Endothelial cell of umbilical vein (primary cell): ENCODE results near the gene INPP5A. TPM values are rescaled to one million over a fixed set of nuclear protein-coding genes. Genes with fewer than 3 reads are reported as not detected.

Experiments used
- BruUV-seq: library from RNA; stranded (reverse); fragments of 400-500 nt; replicated peaks from 2 replicates; lab custom pipeline; 2021; lab: Mats Ljungman, UMichigan
- CTCF ChIA-PET: fragments of 300-600, 350-600 bp; sonication (Branson Sonifier 250); formaldehyde crosslinking; loops from one replicate; lab custom pipeline; 2021; ENCODE audit warnings: antibody characterized with exemption, inconsistent platforms; lab: Charles Lee
- POLR2A ChIA-PET: fragments of 300-600, 350-600 bp; sonication (Branson Sonifier 250); formaldehyde crosslinking; loops from one replicate; lab custom pipeline; 2021; ENCODE audit warnings: antibody characterized with exemption, inconsistent platforms; lab: Charles Lee
- DNase-seq: peaks from one replicate; pipeline ENCODE4 v3.0.0-alpha.2; 2011; ENCODE audit warnings: low read depth, low spot score
- FAIRE-seq: peaks from 2 replicates; lab custom pipeline; 2011; peaks lifted over from hg19 to GRCh38; lab: Jason Lieb, UNC
- H2AFZ ChIP-seq: 2 replicates; pipeline ENCODE4 v1.6.0; 2012; ENCODE audit warnings: low read depth, low read length, control low read depth, inconsistent platforms
- H3K27ac ChIP-seq: 2 replicates; pipeline ENCODE4 v1.5.1; 2011; ENCODE audit warnings: low read depth, mild to moderate bottlenecking, control low read depth, low read length, moderate library complexity; ENCODE audit not compliant: insufficient read depth
- H3K27me3 ChIP-seq, 2 experiments: 2 replicates each; pipeline versions ENCODE4 v1.6.0 to v1.6.1; 2011; ENCODE audit warnings: low read length in 2 of 2, mixed read lengths in 1 of 2; ENCODE audit not compliant: control insufficient read depth in 2 of 2, insufficient read depth in 2 of 2
- H3K36me3 ChIP-seq, 2 experiments: 2 replicates in 1 of 2; 3 replicates in 1 of 2; pipeline ENCODE4 v1.5.1; 2011; ENCODE audit warnings: low read length in 2 of 2, mild to moderate bottlenecking in 1 of 2, moderate library complexity in 1 of 2; ENCODE audit not compliant: control insufficient read depth in 2 of 2, insufficient read depth in 2 of 2; ENCODE audit errors: extremely low read depth in 1 of 2
- H3K4me1 ChIP-seq: 3 replicates; pipeline ENCODE4 v1.5.1; 2011; ENCODE audit warnings: mild to moderate bottlenecking, low read length; ENCODE audit not compliant: control insufficient read depth, insufficient read depth; ENCODE audit errors: extremely low read depth
- H3K4me2 ChIP-seq: 2 replicates; pipeline ENCODE4 v1.6.1; 2011; ENCODE audit warnings: low read length, control low read depth, mixed read lengths; ENCODE audit not compliant: insufficient read depth
- H3K4me3 ChIP-seq, 3 experiments: fragments of 200-600 bp in 1 of 3; sonication (generic), shearing (Covaris generic) in 1 of 3; replicated peaks in 1 of 3; 2 replicates each; pipeline ENCODE4 v1.5.1; 2011 to 2016; ENCODE audit warnings: control low read depth in 3 of 3, low read length in 3 of 3, mild to moderate bottlenecking in 2 of 3, inconsistent platforms in 1 of 3, low read depth in 1 of 3, moderate library complexity in 1 of 3; ENCODE audit not compliant: insufficient read depth in 1 of 3
- H3K79me2 ChIP-seq: 2 replicates; pipeline ENCODE4 v1.6.0; 2012; ENCODE audit warnings: low read length, inconsistent platforms; ENCODE audit not compliant: control insufficient read depth, insufficient read depth
- H3K9ac ChIP-seq: replicated peaks from 2 replicates; pipeline ENCODE3; 2011; ENCODE audit warnings: low read length, control low read depth; ENCODE audit not compliant: insufficient read depth; ENCODE audit errors: extremely low read depth
- H3K9me1 ChIP-seq: replicated peaks from 3 replicates; pipeline ENCODE4 v1.6.0; 2011; ENCODE audit warnings: mild to moderate bottlenecking, low read length; ENCODE audit not compliant: control insufficient read depth, insufficient read depth; ENCODE audit errors: extremely low read depth
- H3K9me3 ChIP-seq: replicated peaks from 2 replicates; pipeline ENCODE4 v1.5.1; 2012; ENCODE audit warnings: low read length, inconsistent platforms; ENCODE audit not compliant: control insufficient read depth, insufficient read depth
- H4K20me1 ChIP-seq: replicated peaks from 2 replicates; pipeline ENCODE3; 2011; ENCODE audit warnings: mild to moderate bottlenecking, low read length; ENCODE audit not compliant: control insufficient read depth, insufficient read depth; ENCODE audit errors: extremely low read depth
- EZH2 ChIP-seq: IDR thresholded peaks from 2 replicates; pipeline ENCODE4 v1.6.1; 2012; ENCODE audit warnings: borderline replicate concordance, low read depth, mild to moderate bottlenecking, moderate library complexity, low read length, inconsistent platforms; ENCODE audit not compliant: severe bottlenecking
- GATA2 ChIP-seq: IDR thresholded peaks from 2 replicates; pipeline ENCODE4 v1.7.0; 2011; ENCODE audit warnings: low read depth, mild to moderate bottlenecking, moderate library complexity, mixed read lengths, low read length; ENCODE audit not compliant: insufficient read length, insufficient read depth
- JUN ChIP-seq: IDR thresholded peaks from 2 replicates; pipeline ENCODE4 v1.6.1; 2011; ENCODE audit warnings: borderline replicate concordance, low read depth; ENCODE audit not compliant: insufficient read length, insufficient read depth
- MYC ChIP-seq: IDR thresholded peaks from one replicate; pipeline ENCODE4 v1.6.1; 2011; ENCODE audit warnings: mild to moderate bottlenecking, low read depth, low read length
- POLR2A ChIP-seq: IDR thresholded peaks from 2 replicates; pipeline ENCODE4 v1.6.1; 2012; ENCODE audit warnings: low read depth, mild to moderate bottlenecking, control low read depth, low read length
- POLR2AphosphoS5 ChIP-seq: IDR thresholded peaks from 2 replicates; pipeline ENCODE4 v1.6.1; 2012; ENCODE audit warnings: low read depth, mild to moderate bottlenecking, control low read depth, low read length, moderate library complexity; ENCODE audit not compliant: insufficient read depth
- dilution Hi-C: fragments of 300-500 bp; cut with MboI; formaldehyde crosslinking; loops from one replicate; pipeline ENCODE4 v1.15.0; 2019; ENCODE audit warnings: low sequenced_read_pairs; ENCODE audit not compliant: extremely low pct_ligation_motif_present
- intact Hi-C: fragments of 100-400 bp; cut with micrococcal nuclease; formaldehyde crosslinking; loops from one replicate; pipeline ENCODE4 v1.10.0; 2022
- polyA plus RNA-seq, 4 experiments: library from polyadenylated mRNA; depleted of rRNA in 3 of 4; stranded (reverse) in 3 of 4; unstranded in 1 of 4; fragments of >200 nt; gene quantifications; 2 replicates each; pipeline versions ENCODE4 v1.2.1 to v1.2.3, GENCODE V29; 2011 to 2012; ENCODE audit warnings: missing spikeins in 1 of 4
- total RNA-seq: library from RNA; stranded (reverse); gene quantifications from 2 replicates; pipeline ENCODE4 v1.2.3, GENCODE V29; 2021

The INPP5A gene
- total and polyA plus RNA-seq, 2 donors (not counting 3 experiments of a cell fraction or from before 2014, with no cell fraction given), result 22.9 to 33.2 TPM

DNA sequence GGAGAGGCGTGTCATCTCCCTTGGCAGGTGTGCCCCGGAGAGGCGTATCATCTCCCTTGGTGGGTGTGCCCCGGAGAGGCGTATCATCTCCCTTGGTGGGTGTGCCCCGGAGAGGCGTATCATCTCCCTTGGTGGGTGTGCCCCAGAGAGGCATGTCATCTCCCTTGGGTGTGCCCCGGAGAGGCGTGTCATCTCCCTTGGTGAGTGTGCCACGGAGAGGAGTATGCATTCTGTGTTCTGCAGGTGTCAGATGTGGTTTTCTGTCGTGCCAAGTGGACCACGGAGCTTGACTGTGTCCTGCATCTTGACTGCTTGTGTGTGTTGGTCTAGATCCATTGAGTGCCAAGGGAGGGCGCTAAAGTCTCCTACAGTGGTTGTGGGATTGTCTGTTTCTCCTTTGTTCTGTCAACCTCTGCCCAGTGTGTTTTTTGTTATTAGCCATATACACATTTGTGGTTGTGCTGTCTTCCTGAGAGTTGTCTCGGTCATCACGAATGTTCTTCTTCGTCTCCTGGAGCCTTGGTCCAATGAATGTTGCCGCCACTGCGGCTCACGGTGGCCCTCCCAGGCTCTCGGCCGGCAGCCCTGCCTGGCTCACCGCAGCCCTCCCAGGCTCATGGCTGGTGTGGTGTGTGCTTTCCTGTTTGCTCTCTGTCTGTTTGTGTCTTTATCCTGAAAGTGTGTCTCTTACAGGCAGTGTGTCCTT lies 96.8 kb downstream of the INPP5A start:
- dilution Hi-C loops (no loop called here), intact Hi-C loops (no loop called here)
- H3K27ac ChIP-seq, result no peak overlapping the region
- no peak overlapping the region for H2AFZ ChIP-seq
- TF ChIP-seq JUN (no peak), MYC (no peak)
- peaks cover 2% of the 10 kb centered on the region for H3K4me1 ChIP-seq
- H3K9ac ChIP-seq, result no peak overlapping the region
- ChIA-PET POLR2A (no interaction called here), CTCF (interaction anchor here (0.9 to 2.6 kb wide), 3 partner anchors 10 to 175 kb away, joined by 3 to 10 read pairs (median 9); no protein-coding TSS in a partner anchor)
- H4K20me1 ChIP-seq, result no peaks in the 10 kb centered on the region
- no peaks in the 10 kb centered on the region for H3K27me3 ChIP-seq
- H3K9me1 ChIP-seq, result no peaks in the 10 kb centered on the region
- H3K79me2 ChIP-seq, result no peaks in the 10 kb centered on the region
- H3K4me3 ChIP-seq, result no peak overlapping the region
- no TSS peak for BruUV-seq
- FAIRE-seq (no peak), DNase-seq (no peak)
- no peaks in the 10 kb centered on the region for H3K9me3 ChIP-seq
- no peak overlapping the region for H3K4me2 ChIP-seq
- no peaks in the 10 kb centered on the region for H3K36me3 ChIP-seq

DNA sequence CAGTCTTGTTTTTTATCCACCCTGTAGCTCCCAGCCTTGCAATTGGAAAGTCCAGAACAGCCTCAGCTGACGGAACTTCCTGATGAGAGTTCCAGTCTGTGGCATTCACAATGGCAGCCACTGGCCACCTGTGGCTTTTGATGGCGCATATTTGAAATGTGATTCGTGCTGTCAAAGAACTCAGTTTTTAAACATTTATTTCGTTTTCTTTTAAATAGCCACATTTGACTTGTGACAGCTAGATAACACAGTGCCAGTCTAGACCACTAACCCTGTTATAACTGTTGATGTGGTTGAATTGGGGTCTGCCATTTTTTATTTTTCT lies 97.3 kb downstream of the INPP5A start:
- no peak overlapping the region for H2AFZ ChIP-seq
- no peaks in the 10 kb centered on the region for H3K79me2 ChIP-seq

More for the DNA sequence above, 97.3 kb downstream of the INPP5A start:
- H3K4me3 ChIP-seq, result no peak overlapping the region
- H3K9me3 ChIP-seq, result no peaks in the 10 kb centered on the region
- H3K4me1 ChIP-seq, result peaks cover 2% of the 10 kb centered on the region
- DNase-seq (no peak), FAIRE-seq (no peak)
- no peaks in the 10 kb centered on the region for H3K9me1 ChIP-seq
- H3K36me3 ChIP-seq, result no peaks in the 10 kb centered on the region
- TF ChIP-seq POLR2A, result no peak
- no peak for TF ChIP-seq POLR2AphosphoS5
- no peak for TF ChIP-seq EZH2
- no peak for TF ChIP-seq GATA2
- TF ChIP-seq JUN, result no peak
- intact Hi-C loops (loop anchor here (5.0 kb wide), 1 partner anchor 248 kb away; no protein-coding TSS in a partner anchor), dilution Hi-C loops (no loop called here)
- ChIA-PET CTCF (interaction anchor here (0.9 to 2.6 kb wide), 2 partner anchors 11 to 59 kb away, joined by 3 to 9 read pairs; no protein-coding TSS in a partner anchor), POLR2A (no interaction called here)
- no TSS peak for BruUV-seq
- no peaks in the 10 kb centered on the region for H4K20me1 ChIP-seq
- no peaks in the 10 kb centered on the region for H3K27me3 ChIP-seq
- H3K27ac ChIP-seq, result no peak overlapping the region
- no peak overlapping the region for H3K4me2 ChIP-seq
- H3K9ac ChIP-seq, result no peak overlapping the region
